OCI-LY7 (cell line): Measurements from ENCODE around the gene COL28A1. TPM values are rescaled to one million over a fixed set of nuclear protein-coding genes. Genes with fewer than 3 reads are reported as not detected.

Experiments used
- BruUV-seq: library from RNA; stranded (reverse); fragments of 400-500 nt; replicated peaks from 2 replicates; lab custom pipeline; 2021; lab: Mats Ljungman, UMichigan
- CTCF ChIA-PET: fragments of 300-600 bp; sonication (Branson Sonifier 250); formaldehyde crosslinking; loops from one replicate; lab custom pipeline; 2022; ENCODE audit warnings: antibody characterized with exemption; ENCODE audit not compliant: unreplicated experiment; lab: Charles Lee
- POLR2A ChIA-PET: fragments of 300-600 bp; sonication (Branson Sonifier 250); formaldehyde crosslinking; loops from one replicate; lab custom pipeline; 2022; ENCODE audit warnings: antibody characterized with exemption; lab: Charles Lee
- DNase-seq: peaks from one replicate; pipeline ENCODE4 v3.0.0-alpha.2; 2015; ENCODE audit warnings: low spot score
- H2AFZ ChIP-seq: fragments of 200-600 bp; sonication (generic), shearing (Covaris generic); 2 replicates; pipeline ENCODE4 v1.6.1; 2014; ENCODE audit warnings: mild to moderate bottlenecking, antibody characterized with exemption, low read length, moderate library complexity
- H3K27ac ChIP-seq: fragments of 200-600 bp; sonication (generic); 2 replicates; pipeline ENCODE4 v1.5.1; 2014; ENCODE audit warnings: mixed run types, low read depth, mild to moderate bottlenecking, moderate library complexity, low read length, inconsistent platforms; ENCODE audit not compliant: poor library complexity, severe bottlenecking
- H3K36me3 ChIP-seq: fragments of 200-600 bp; sonication (generic); 2 replicates; pipeline ENCODE4 v1.6.1; 2014; ENCODE audit warnings: mild to moderate bottlenecking, antibody characterized with exemption, low read length, moderate library complexity, mixed read lengths; ENCODE audit not compliant: insufficient read depth
- H3K4me1 ChIP-seq: fragments of 200-600 bp; sonication (generic); 2 replicates; pipeline ENCODE4 v1.5.1; 2014; ENCODE audit warnings: mild to moderate bottlenecking, low read length; ENCODE audit not compliant: insufficient read depth, poor library complexity, severe bottlenecking
- H3K4me2 ChIP-seq: fragments of 200-600 bp; sonication (generic); 2 replicates; pipeline ENCODE4 v1.6.1; 2014; ENCODE audit warnings: mild to moderate bottlenecking, low read length
- H3K4me3 ChIP-seq: fragments of 200-600 bp; sonication (generic); 2 replicates; pipeline ENCODE4 v1.5.1; 2014; ENCODE audit warnings: mild to moderate bottlenecking, low read depth, low read length; ENCODE audit not compliant: poor library complexity, severe bottlenecking
- H3K79me2 ChIP-seq: fragments of 200-600 bp; sonication (generic); 2 replicates; pipeline ENCODE4 v1.6.1; 2016; ENCODE audit warnings: low read depth, mild to moderate bottlenecking, low read length, moderate library complexity, mixed read lengths; ENCODE audit not compliant: insufficient read depth
- H3K9me2 ChIP-seq: fragments of 200-600 bp; sonication (generic); 2 replicates; pipeline ENCODE4 v1.6.1; 2016; ENCODE audit warnings: mild to moderate bottlenecking, low read length, mixed read lengths; ENCODE audit not compliant: insufficient read depth
- H3K9me3 ChIP-seq: fragments of 200-600 bp; sonication (generic); 2 replicates; pipeline ENCODE4 v1.6.1; 2014; ENCODE audit warnings: mild to moderate bottlenecking, mixed run types, low read length, mixed read lengths
- H4K20me1 ChIP-seq: fragments of 200-600 bp; sonication (generic); 2 replicates; pipeline ENCODE4 v1.6.1; 2014; ENCODE audit warnings: mild to moderate bottlenecking, antibody characterized with exemption, low read length, moderate library complexity, mixed read lengths; ENCODE audit not compliant: insufficient read depth
- EZH2phosphoT487 ChIP-seq: fragments of 200-600 bp; sonication (generic); IDR thresholded peaks from 2 replicates; pipeline ENCODE4 v1.6.1; 2018; ENCODE audit warnings: low read depth, borderline replicate concordance, mild to moderate bottlenecking, mixed run types, antibody characterized with exemption, low read length, moderate library complexity, mixed read lengths
- intact Hi-C: fragments of 100-400 bp; cut with micrococcal nuclease; formaldehyde crosslinking; loops from one replicate; pipeline ENCODE4 v1.10.0; 2022; ENCODE audit not compliant: unreplicated experiment
- total RNA-seq, 2 experiments: library from RNA; depleted of rRNA in 1 of 2; stranded (reverse); fragments of >200 nt in 1 of 2; shearing (Covaris generic) in 1 of 2; gene quantifications; 2 replicates each; pipeline ENCODE4 v1.2.3, GENCODE V29; 2014 to 2022
- TF ChIP-seq, protein P1 (sequence below): fragments of 200-600 bp; sonication (generic); conservative IDR thresholded peaks from 2 replicates; pipeline ENCODE4 v1.5.1; 2014; ENCODE audit warnings: mild to moderate bottlenecking, antibody characterized with exemption, low read length, moderate library complexity, mixed read lengths

The COL28A1 gene
- total RNA-seq, 2 experiments from 2014 or later: not detected

GRCh38 chr7:7439564-7439963 is 96.1 kb downstream of the COL28A1 start:
- no peaks in the 10 kb centered on the region for H3K4me1 ChIP-seq
- no peaks in the 10 kb centered on the region for H3K36me3 ChIP-seq
- BruUV-seq: no TSS peak
- TF ChIP-seq, protein P1, sequence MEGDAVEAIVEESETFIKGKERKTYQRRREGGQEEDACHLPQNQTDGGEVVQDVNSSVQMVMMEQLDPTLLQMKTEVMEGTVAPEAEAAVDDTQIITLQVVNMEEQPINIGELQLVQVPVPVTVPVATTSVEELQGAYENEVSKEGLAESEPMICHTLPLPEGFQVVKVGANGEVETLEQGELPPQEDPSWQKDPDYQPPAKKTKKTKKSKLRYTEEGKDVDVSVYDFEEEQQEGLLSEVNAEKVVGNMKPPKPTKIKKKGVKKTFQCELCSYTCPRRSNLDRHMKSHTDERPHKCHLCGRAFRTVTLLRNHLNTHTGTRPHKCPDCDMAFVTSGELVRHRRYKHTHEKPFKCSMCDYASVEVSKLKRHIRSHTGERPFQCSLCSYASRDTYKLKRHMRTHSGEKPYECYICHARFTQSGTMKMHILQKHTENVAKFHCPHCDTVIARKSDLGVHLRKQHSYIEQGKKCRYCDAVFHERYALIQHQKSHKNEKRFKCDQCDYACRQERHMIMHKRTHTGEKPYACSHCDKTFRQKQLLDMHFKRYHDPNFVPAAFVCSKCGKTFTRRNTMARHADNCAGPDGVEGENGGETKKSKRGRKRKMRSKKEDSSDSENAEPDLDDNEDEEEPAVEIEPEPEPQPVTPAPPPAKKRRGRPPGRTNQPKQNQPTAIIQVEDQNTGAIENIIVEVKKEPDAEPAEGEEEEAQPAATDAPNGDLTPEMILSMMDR: no peak
- no peak for TF ChIP-seq EZH2phosphoT487
- no peak overlapping the region for H3K27ac ChIP-seq
- ChIA-PET CTCF (no interaction called here), POLR2A (no interaction called here)
- intact Hi-C loops: no loop called here
- no peak overlapping the region for H2AFZ ChIP-seq
- no peaks in the 10 kb centered on the region for H4K20me1 ChIP-seq
- DNase-seq: no peak
- no peak overlapping the region for H3K4me2 ChIP-seq
- no peaks in the 10 kb centered on the region for H3K79me2 ChIP-seq
- no peaks in the 10 kb centered on the region for H3K9me3 ChIP-seq
- no peak overlapping the region for H3K4me3 ChIP-seq
- H3K9me2 ChIP-seq: no peaks in the 10 kb centered on the region

GRCh38 chr7:7438851-7439250 is 96.8 kb downstream of the COL28A1 start:
- H3K27ac ChIP-seq: no peak overlapping the region
- no peak for DNase-seq
- CTCF ChIA-PET: no interaction called here
- no peak for TF ChIP-seq EZH2phosphoT487
- TF ChIP-seq, protein P1: no peak
- H3K79me2 ChIP-seq: no peaks in the 10 kb centered on the region
- H3K4me2 ChIP-seq: no peak overlapping the region
- POLR2A ChIA-PET: interaction anchor here (0.5 to 0.7 kb wide), 2 partner anchors 303 to 828 kb away, joined by 3 to 7 read pairs; no protein-coding TSS in a partner anchor
- no peaks in the 10 kb centered on the region for H3K9me3 ChIP-seq
- intact Hi-C loops: no loop called here
- no TSS peak for BruUV-seq
- no peaks in the 10 kb centered on the region for H3K4me1 ChIP-seq
- H3K9me2 ChIP-seq: no peaks in the 10 kb centered on the region
- no peak overlapping the region for H3K4me3 ChIP-seq
- no peaks in the 10 kb centered on the region for H4K20me1 ChIP-seq
- H3K36me3 ChIP-seq: no peaks in the 10 kb centered on the region
- no peak overlapping the region for H2AFZ ChIP-seq

GRCh38 chr7:7435978-7436377 is 99.7 kb downstream of the COL28A1 start:
- no TSS peak for BruUV-seq
- Histone ChIP-seq H3K4me3 (no peak overlapping the region), H3K27ac (no peak overlapping the region), H3K9me3 (no peaks in the 10 kb centered on the region), H2AFZ (no peak overlapping the region), H4K20me1 (no peaks in the 10 kb centered on the region), H3K36me3 (no peaks in the 10 kb centered on the region), H3K4me2 (no peak overlapping the region), H3K79me2 (no peaks in the 10 kb centered on the region), H3K4me1 (no peaks in the 10 kb centered on the region), H3K9me2 (no peaks in the 10 kb centered on the region)
- intact Hi-C loops: no loop called here
- CTCF ChIA-PET: no interaction called here
- TF ChIP-seq, protein P1: no peak
- no peak for TF ChIP-seq EZH2phosphoT487
- DNase-seq: no peak
- POLR2A ChIA-PET: interaction anchor here (1.0 to 2.1 kb wide), 3 partner anchors 13 to 261 kb away, joined by 3 to 4 read pairs (median 3); no protein-coding TSS in a partner anchor
